Spinal cord (tissue), 10 donors: Measurements from ENCODE around the gene COG5. TPM values are rescaled to one million over a fixed set of nuclear protein-coding genes. Genes with fewer than 3 reads are reported as not detected.

Experiments used
- DNase-seq, 6 donors: peaks; one replicate each; pipeline versions ENCODE4 v3.0.0 to v3.0.0-alpha.2; 2013 to 2015; ENCODE audit warnings: low spot score in 6 of 6, low read depth in 4 of 6
- H3K27ac ChIP-seq: one replicate; pipeline ENCODE4 v1.5.1; 2013; ENCODE audit warnings: low read depth, low read length, control low read depth
- H3K27me3 ChIP-seq: one replicate; pipeline ENCODE4 v1.6.1; 2013; ENCODE audit warnings: low read length; ENCODE audit not compliant: control insufficient read depth, insufficient read depth
- H3K36me3 ChIP-seq: one replicate; pipeline ENCODE4 v1.6.1; 2013; ENCODE audit warnings: low read length; ENCODE audit not compliant: control insufficient read depth, insufficient read depth
- H3K4me1 ChIP-seq: one replicate; pipeline ENCODE4 v1.6.1; 2013; ENCODE audit warnings: low read length; ENCODE audit not compliant: control insufficient read depth, insufficient read depth
- H3K4me3 ChIP-seq: one replicate; pipeline ENCODE4 v1.5.1; 2013; ENCODE audit warnings: low read depth, low read length, control low read depth
- H3K9me3 ChIP-seq: one replicate; pipeline ENCODE4 v1.6.1; 2013; ENCODE audit warnings: low read length; ENCODE audit not compliant: control insufficient read depth, insufficient read depth
- WGBS: methylation state at CpG from one replicate; pipeline ENCODE4 v1.1.5; 2013; ENCODE audit warnings: missing lambda C conversion rate; ENCODE audit not compliant: insufficient coverage; 5-methylcytosine and 5-hydroxymethylcytosine counted together
- polyA plus RNA-seq, 2 donors: library from polyadenylated mRNA; unstranded; fragments of 120-200 nt; gene quantifications; one replicate each; pipeline ENCODE4 v1.2.1, GENCODE V29; 2013; ENCODE audit not compliant: insufficient read length in 2 of 2
- total RNA-seq, 2 donors: library from RNA; depleted of rRNA in 1 of 2; stranded (reverse); fragments of 120-200 nt in 1 of 2; fragments of >200 nt in 1 of 2; gene quantifications; one replicate each; pipeline versions ENCODE4 v1.2.3 to v1.2.4, GENCODE V29; 2013 to 2014
- donor health status: healthy.

Gene COG5
- total and polyA plus RNA-seq, 4 donors: 18.9 to 48.2 (median 31.5) TPM

- H3K4me1 ChIP-seq: no peaks in the 10 kb centered on the region
- H3K27me3 ChIP-seq: no peaks in the 10 kb centered on the region
- no peak for DNase-seq
- H3K36me3 ChIP-seq: no peaks in the 10 kb centered on the region
- H3K4me3 ChIP-seq: no peak overlapping the region
- 100% methylated on average over 1 of the region's 1 CpG for WGBS
- H3K27ac ChIP-seq: no peak overlapping the region
- H3K9me3 ChIP-seq: no peaks in the 10 kb centered on the region
Measured at GRCh38 chr7:107450970-107451369, 112.8 kb downstream of the COG5 start.

- Histone ChIP-seq H3K4me1 (no peaks in the 10 kb centered on the region), H3K9me3 (no peaks in the 10 kb centered on the region), H3K27ac (no peak overlapping the region), H3K36me3 (no peaks in the 10 kb centered on the region), H3K27me3 (no peaks in the 10 kb centered on the region), H3K4me3 (no peak overlapping the region)
- no peak for DNase-seq
- WGBS: 100% methylated on average over 1 of the region's 1 CpG
Measured at GRCh38 chr7:107446988-107447387, 116.7 kb downstream of the COG5 start.

- DNase-seq: no peak
- no peaks in the 10 kb centered on the region for H3K27me3 ChIP-seq
- H3K36me3 ChIP-seq: no peaks in the 10 kb centered on the region
- no peaks in the 10 kb centered on the region for H3K9me3 ChIP-seq
- H3K4me1 ChIP-seq: no peaks in the 10 kb centered on the region
- no peak overlapping the region for H3K27ac ChIP-seq
- H3K4me3 ChIP-seq: no peak overlapping the region
- WGBS: no CpG with 5 or more reads among the region's 1 CpG
Measured at GRCh38 chr7:107446531-107446930, 117.2 kb downstream of the COG5 start.

- DNase-seq: no peak
- no CpG with 5 or more reads among the region's 1 CpG for WGBS
- H3K36me3 ChIP-seq: no peaks in the 10 kb centered on the region
- no peaks in the 10 kb centered on the region for H3K4me1 ChIP-seq
- H3K27me3 ChIP-seq: no peaks in the 10 kb centered on the region
- H3K4me3 ChIP-seq: no peak overlapping the region
- no peaks in the 10 kb centered on the region for H3K9me3 ChIP-seq
- no peak overlapping the region for H3K27ac ChIP-seq
Measured at GRCh38 chr7:107442678-107443077, 121.0 kb downstream of the COG5 start.

GRCh38 chr7:107441581-107442422 lies 121.9 kb downstream of the COG5 start:
- Histone ChIP-seq H3K4me1 (no peaks in the 10 kb centered on the region), H3K36me3 (no peaks in the 10 kb centered on the region), H3K4me3 (no peak overlapping the region), H3K9me3 (no peaks in the 10 kb centered on the region), H3K27ac (no peak overlapping the region), H3K27me3 (no peaks in the 10 kb centered on the region)
- no peak for DNase-seq

- no peak for DNase-seq
- Histone ChIP-seq H3K27me3 (no peaks in the 10 kb centered on the region), H3K9me3 (no peaks in the 10 kb centered on the region), H3K4me3 (no peak overlapping the region), H3K27ac (no peak overlapping the region), H3K4me1 (no peaks in the 10 kb centered on the region), H3K36me3 (no peaks in the 10 kb centered on the region)
- WGBS: 96% methylated on average over 4 of the region's 5 CpGs
Measured at GRCh38 chr7:107439025-107439424, 124.7 kb downstream of the COG5 start.

GRCh38 chr7:107435749-107436148 lies 128.0 kb downstream of the COG5 start:
- DNase-seq: no peak
- H3K4me3 ChIP-seq: no peak overlapping the region
- H3K27ac ChIP-seq: no peak overlapping the region
- H3K4me1 ChIP-seq: no peaks in the 10 kb centered on the region
- H3K36me3 ChIP-seq: no peaks in the 10 kb centered on the region
- no peaks in the 10 kb centered on the region for H3K27me3 ChIP-seq
- WGBS: no CpG with 5 or more reads among the region's 1 CpG
- peaks cover 1% of the 10 kb centered on the region for H3K9me3 ChIP-seq

GRCh38 chr7:107432261-107432660 lies 131.5 kb downstream of the COG5 start:
- Histone ChIP-seq H3K36me3 (no peaks in the 10 kb centered on the region), H3K27me3 (no peaks in the 10 kb centered on the region), H3K4me1 (no peaks in the 10 kb centered on the region), H3K27ac (no peak overlapping the region), H3K4me3 (no peak overlapping the region), H3K9me3 (peaks cover 4% of the 10 kb centered on the region)
- no CpG with 5 or more reads among the region's 1 CpG for WGBS
- no peak for DNase-seq

GRCh38 chr7:107430057-107430456 lies 133.7 kb downstream of the COG5 start:
- Histone ChIP-seq H3K27ac (no peak overlapping the region), H3K4me3 (no peak overlapping the region), H3K9me3 (peaks cover 4% of the 10 kb centered on the region), H3K4me1 (no peaks in the 10 kb centered on the region), H3K27me3 (no peaks in the 10 kb centered on the region), H3K36me3 (no peaks in the 10 kb centered on the region)
- no peak for DNase-seq

GRCh38 chr7:107428642-107429041 lies 135.1 kb downstream of the COG5 start:
- Histone ChIP-seq H3K36me3 (no peaks in the 10 kb centered on the region), H3K4me1 (no peaks in the 10 kb centered on the region), H3K27ac (no peak overlapping the region), H3K27me3 (no peaks in the 10 kb centered on the region), H3K9me3 (peaks cover 4% of the 10 kb centered on the region), H3K4me3 (no peak overlapping the region)
- no CpG with 5 or more reads among the region's 1 CpG for WGBS
- DNase-seq: no peak
